Activated naive CD4-positive, alpha-beta T cell (primary cell): ENCODE measurements around the gene STRN4.
"Not testable (repeated sequence)": the region's sequence is repeated elsewhere in the genome, so short reads cannot be mapped to it uniquely, and the experiment has no call there.

ENCODE experiments used
- DNase-seq, 4 experiments: peaks; one replicate each; lab custom pipeline; 2025; lab: John Stamatoyannopoulos, UW

Gene STRN4

DNA sequence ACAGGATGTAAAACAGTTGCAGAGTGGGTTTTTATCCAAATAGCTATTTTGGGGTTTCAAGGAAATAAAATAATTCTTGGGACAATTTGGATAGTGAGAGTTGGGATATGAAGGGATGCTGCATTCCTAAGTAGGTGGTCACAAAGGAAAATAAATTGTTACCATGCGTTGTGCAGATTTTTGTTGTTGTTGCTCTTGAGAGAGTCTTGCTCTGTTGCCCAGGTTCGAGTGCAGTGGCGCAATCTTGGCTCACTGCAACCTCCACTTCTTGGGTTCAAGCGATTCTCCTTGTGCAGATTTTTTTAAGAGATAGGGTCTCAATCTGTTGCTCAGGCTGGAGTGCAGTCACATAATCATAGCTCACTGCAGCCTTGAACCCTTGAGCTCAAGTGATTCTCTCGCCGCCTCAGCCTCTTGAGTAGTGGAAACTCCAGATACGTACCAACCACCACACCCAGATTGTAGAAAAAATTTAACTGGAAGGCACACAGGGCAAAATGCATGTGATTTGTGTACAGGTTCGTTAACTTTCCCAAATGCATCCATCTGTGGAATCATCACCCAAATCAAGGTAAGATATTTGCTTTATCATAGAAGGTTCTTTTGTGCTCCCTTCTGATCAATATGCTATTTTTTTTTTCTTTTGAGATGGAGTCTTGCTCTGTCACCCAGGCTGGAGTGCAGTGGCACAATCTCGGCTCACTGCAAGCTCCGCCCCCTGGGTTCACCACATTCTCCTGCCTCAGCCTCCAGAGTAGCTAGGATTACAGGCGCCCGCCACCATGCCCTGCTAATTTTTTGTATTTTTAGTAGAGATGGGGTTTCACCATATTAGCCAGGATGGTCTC is 26.1 kb upstream of the STRN4 start:
- no peak for DNase-seq

DNA sequence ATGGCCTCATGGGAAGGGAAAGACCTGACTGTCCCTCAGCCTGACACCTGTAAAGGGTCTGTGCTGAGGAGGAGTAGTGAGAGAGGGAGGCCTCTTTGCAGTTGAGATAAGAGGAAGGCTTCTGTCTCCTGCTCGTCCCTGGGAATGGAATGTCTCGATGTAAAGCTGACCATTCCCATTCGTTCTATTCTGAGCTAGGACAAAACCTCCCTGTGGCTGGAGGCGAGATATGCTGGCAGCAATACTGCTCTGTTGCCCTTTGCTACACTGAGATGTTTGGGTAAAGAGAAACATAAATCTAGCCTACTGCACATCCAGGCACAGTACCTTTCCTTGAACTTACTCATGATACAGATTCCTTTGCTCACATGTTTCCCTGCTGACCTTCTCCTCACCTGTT is 22.5 kb upstream of the STRN4 start:
- not testable (repeated sequence) for DNase-seq

DNA sequence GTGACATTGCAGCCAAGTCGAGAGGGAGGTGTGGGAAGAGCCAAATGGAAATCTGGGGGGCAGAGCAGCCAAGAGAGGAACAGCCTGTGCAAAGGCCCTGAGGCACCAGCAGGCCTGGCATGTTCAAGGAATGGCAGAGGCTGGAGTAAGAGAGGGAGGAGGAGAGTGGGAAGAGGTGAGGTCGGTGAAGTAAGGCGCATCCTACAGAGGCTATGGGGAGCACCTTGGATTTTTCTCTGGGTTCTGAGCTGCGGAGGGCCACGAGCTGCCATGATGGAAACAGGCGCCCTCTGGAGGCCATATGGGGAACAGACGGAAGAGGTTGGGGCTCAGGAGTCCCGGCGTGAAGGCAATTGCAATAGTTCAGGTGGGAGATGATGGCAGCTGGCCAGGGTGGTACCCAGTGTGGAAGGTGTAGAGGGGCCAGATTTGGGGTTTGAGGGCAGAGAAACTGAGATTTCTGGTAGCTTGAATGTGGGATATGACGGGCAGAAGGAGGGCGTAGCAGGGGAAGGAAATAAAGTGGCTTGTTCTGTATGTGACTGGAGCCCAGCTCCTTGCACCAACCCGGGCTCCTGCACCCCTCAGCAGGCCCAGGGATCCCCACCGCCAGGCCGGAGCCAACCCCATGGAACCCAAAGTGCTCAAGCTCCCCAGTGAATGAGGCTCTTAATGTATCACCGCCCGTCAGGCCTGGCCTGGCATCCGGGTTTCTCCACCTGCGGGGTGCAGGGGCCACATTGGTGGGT is 20.5 kb upstream of the STRN4 start:
- peak in 2 of 4 experiments; percentile 14 to 31 for DNase-seq

DNA sequence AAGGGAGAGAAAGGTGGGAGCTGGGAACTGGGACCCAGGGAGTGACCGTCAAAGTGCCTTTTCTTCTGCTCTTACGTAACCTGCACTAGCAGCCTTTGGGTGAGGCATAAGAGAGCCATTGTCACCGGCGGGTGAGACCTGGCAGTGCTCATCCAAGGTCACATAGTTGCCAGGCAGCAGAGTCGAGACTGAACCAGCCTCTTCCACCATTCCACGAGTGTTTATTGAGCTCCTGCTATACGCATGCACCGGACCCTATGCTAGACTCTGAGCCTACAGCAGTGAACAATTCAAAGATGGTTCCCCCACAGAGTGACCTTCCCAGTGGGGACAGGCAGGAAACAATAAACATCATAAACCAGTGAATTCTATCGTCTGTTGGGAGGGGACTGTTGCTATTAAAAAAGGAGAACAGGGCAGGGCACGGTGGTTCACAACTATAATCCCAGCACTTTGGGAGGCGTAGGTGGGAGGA is 18.6 kb upstream of the STRN4 start:
- DNase-seq: no peak

DNA sequence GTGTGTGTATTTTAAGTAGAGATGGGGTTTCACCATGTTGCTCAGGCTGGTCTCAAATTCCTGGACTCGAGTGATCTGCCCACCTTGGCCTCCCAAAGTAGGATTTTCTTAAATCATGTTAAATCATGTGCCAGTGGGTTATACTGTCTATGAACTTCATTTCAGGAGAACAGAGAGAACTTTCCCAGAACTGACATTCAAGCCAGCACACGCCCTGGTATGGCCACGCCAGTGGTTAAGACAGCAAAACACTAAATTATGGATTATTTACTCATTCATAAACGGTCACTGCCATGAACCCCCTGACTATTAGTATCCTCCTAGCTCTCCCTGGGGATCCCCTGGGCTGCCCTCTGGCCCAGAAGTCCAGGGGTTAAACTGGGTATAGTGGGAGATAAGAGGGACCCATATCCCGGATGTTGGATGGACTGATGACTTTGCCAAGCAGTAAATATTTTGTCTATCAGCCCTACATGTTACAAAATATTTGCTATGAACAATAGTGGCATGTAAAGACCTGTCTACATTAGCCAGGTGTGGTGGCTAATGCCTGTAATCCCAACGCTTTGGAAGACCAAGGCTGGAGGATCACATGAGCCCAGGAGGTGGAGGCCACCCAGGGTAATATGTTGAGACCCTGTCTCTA is 16.1 kb upstream of the STRN4 start:
- no peak for DNase-seq

DNA sequence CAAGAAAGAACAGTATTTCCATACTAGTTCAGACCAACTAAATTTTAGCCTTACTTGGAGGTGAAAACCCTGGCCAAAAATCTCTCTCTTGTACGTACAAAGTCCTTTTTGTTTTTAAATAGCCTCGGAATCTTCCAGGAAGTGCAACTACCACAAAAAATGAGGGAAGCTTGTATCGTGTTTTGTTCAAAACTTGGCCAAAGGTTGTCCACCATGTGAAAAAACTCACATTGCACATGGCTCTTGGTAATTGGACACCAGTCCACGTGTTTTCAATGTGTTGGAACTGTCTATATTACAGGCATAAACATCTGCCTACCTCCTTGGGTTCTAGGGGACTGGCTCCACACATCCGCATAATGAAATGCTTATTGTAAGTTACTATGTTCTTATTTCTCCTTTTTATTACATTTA is 15.2 kb upstream of the STRN4 start:
- no peak for DNase-seq

DNA sequence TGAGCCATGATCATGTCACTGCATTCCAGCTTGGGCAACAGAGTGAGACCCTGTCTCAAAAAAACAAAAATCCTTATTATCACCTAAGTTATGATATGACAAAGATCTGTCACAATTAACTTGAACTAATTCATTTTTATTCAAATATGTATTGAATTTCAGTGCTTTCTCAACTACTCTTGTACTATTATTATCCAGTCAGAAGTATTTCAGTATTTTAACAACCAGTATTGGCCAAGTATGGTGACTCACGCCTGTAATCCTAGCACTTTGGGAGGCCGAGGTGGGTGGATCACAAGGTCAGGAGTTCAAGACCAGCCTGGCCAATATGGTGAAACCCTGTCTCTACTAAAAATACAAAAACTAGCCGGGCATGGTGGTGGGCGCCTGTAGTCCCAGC is 14.6 kb upstream of the STRN4 start:
- not testable (repeated sequence) for DNase-seq

DNA sequence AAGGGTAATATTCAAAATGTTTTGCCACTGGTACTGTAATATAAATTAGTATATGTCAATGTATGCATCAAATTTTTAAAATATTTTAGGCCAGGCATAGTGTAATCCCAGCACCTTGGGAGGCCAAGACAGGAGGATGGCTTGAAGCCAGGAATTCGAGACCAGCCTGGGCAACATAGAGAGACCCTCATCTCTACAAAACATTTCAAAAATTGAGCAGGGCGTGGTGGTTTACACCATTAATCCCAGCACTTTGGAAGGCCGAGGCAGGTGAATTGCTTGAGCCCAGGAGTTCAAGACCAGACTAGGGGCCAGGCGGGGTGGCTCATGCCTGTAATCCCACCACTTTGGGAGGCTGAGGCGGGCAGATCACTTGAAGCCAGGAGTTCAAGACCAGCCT is 14.1 kb upstream of the STRN4 start:
- DNase-seq: no peak

DNA sequence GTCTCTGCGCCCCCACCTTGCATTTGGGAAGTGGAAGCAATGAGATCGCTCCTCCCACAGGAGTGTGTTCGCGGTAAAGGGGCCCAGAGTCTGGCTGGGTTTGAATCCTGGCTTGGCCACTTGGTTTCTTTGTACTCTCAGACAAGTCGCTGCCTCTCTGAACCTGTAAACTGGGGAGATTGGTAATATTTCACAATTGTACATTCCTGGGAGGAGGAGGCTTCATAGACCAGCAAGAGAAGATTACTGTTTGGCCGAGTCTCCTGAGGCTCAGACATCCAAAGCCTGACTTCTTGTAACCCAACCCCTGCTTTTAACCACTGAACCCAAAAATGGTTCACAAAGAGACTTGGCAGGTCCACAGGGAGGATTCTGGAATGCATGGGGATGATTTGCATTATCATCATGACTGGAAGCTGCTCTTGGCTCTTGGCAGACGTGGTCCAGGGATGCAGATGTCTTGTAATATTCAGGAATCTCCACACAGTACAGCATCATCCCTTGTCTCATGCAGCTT is 13.6 kb upstream of the STRN4 start:
- DNase-seq: no peak

DNA sequence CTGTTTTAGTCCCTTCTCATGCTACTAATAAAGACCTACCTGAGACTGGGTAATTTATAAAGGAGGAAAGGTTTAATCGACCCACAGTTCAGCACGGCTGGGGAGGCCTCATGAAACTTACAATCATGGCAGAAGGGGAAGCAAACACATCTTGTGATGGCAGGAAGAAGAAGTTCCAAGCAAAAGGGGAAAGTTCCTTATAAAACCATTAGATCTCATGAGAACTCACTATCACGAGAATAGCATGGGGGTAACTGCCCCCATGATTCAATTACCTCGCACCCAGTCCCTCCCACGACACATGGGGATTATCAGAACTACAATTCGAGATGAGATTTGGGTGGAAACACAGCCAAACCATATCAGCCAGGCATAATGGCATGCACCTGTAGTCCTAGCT is 13.0 kb upstream of the STRN4 start:
- no peak for DNase-seq

DNA sequence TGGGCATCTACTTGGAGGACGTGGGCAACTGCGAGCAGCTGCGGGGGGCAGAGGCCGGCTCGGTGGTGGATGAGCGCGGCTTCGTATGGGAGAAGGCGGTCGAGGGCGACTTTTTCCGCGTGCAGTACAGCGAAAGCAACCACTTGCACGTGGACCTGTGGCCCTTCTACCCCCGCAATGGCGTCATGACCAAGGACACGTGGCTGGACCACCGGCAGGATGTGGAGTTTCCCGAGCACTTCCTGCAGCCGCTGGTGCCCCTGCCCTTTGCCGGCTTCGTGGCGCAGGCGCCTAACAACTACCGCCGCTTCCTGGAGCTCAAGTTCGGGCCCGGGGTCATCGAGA is 10.3 kb upstream of the STRN4 start:
- DNase-seq: no peak

DNA sequence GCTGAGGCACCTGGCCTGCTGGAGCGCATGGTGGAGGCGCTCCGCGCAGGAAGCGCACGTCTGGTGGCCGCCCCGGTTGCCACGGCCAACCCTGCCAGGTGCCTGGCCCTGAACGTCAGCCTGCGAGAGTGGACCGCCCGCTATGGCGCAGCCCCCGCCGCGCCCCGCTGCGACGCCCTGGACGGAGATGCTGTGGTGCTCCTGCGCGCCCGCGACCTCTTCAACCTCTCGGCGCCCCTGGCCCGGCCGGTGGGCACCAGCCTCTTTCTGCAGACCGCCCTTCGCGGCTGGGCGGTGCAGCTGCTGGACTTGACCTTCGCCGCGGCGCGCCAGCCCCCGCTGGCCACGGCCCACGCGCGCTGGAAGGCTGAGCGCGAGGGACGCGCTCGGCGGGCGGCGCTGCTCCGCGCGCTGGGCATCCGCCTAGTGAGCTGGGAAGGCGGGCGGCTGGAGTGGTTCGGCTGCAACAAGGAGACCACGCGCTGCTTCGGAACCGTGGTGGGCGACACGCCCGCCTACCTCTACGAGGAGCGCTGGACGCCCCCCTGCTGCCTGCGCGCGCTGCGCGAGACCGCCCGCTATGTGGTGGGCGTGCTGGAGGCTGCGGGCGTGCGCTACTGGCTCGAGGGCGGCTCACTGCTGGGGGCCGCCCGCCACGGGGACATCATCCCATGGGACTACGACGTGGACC is 9.7 kb upstream of the STRN4 start:
- DNase-seq: no peak

DNA sequence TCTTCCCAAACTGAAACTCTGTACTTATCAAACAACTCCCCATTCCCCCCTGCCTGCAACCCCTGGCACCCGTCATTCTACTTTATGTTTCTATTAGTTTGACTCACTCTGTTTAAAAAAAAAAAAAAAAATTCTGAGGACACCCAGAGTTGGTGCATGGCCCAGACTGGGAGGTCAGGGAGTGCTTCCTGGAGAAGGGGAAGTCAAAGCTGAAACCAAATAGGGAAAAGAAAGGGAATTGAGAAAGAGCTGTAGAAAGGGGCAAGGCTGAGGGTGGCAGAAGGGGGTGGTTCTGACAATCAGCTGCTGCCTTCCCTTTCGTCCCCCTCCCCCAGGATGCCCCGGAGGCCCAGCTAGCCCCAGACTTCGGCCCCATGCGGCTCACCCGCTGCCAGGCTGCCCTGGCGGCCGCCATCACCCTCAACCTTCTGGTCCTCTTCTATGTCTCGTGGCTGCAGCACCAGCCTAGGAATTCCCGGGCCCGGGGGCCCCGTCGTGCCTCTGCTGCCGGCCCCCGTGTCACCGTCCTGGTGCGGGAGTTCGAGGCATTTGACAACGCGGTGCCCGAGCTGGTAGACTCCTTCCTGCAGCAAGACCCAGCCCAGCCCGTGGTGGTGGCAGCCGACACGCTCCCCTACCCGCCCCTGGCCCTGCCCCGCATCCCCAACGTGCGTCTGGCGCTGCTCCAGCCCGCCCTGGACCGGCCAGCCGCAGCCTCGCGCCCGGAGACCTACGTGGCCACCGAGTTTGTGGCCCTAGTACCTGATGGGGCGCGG is 9.0 kb upstream of the STRN4 start:
- no peak for DNase-seq

DNA sequence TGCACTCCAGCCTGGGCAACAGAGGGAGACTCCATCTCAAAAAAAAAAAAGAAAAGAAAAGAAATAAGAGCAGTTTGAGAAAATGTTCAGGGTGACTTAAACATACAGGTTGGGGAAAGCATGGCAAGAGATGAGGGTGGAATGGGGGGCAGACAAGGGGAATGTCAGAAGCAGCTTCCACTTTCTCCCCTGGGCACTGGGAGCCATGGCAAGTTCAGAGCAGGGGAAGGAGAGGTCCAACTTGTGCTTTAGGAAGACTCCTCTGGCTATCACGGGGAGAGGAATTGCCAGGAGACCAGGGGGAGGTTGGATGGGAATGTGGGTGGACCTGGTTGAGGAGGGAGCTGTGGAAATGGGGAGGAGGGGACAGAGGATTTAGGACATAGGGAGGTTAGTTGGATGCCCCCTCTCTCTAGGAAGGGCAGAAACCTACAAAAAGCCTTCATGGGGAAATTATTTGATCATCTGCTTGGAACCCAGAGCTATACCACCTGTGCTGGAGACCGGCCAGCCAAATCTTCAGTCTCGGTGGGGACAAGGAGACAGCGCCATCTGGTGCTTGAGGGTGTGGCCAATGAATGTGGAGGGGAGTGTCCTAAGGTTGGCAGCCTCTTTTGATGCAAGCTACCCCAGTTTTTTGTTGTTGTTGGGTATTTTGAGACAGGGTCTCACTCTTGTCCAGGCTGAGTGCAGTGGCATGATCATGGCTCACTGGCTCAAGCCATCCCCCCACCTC is 7.3 kb upstream of the STRN4 start:
- peak in 3 of 4 experiments; percentile 12 to 53 (median 43) for DNase-seq

DNA sequence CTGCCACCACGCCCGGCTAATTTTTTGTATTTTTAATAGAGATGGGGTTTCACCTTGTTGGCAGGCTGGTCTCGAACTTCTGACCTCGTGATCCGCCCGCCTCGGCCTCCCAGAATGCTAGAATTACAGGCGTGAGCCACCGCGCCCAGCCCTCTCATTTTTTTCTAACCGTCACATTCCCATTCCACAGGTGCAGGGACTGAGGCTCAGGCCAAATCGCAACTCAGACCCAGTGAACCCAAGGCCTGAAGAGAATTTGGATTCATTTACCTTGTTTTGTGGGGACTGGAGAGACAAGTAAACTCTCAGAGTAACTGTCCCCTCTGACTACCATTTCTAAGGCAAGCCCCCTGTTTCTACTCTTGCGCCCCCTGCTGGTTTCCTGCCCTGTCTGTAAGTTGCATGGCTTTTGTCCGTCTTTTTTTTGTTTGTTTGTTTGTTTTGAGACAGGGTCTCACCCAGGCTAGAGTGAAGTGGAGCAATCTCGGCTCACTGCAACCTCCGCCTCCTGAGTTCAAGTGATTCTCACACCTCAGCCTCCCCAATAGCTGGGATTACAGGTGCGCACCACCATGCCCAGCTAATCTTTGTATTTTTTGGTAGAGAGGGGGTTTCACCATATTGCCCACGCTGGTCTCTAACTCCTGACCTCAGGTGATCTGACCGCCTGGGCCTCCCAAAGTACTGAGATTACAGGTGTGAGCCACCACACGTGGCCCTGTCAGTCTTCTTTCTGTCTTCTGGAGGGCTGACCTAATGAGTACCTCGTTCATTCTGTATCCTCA is 2.3 kb upstream of the STRN4 start:
- DNase-seq: peak in 3 of 4 experiments; percentile 53 to 66 (median 60)

DNA sequence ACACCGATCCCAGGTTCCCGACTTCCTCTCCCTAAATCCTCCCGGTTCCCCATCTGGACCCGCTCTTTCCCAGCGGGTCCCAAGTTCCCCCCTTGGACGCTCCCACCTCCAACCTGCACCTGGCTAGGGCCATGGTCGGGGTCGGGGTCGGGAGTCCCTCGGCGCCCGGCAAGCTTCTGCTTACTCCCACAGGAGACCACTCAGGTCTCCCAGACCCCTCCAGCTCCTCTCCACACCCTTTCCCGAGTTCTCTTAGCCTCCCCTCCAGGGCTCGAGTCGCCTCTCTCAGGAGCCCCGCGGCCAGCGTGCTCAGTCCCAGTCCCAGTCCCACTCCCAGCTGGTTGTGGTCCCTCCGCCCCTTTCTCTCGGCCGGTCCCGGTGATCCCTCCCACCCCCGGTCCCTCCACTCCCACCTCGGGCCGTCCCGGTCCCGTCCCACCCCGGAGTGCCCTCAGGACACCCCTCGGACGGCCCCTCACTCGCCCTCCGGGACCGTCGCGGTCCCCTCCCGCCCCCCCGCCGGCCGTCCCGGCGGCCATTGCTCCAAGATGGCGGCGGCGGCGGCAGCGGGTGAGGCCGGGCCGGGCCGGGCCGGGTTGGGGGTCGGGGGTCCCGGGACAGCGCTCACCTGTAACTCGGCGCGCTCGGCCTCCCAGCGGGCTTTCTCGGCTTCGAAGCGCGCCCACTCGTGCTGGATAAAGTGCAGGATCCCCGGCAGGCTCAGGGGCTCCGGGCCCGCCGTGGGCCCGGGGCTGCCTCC is 549 bp downstream of the STRN4 start, which contains the start of gene FKRP:
Gene FKRP (plus strand): TSS at position 537 of the 760 bp plus-strand sequence. CDS start 9,394 bp downstream, outside the sequence.
- DNase-seq: peak in 1 of 4 experiments; percentile 32

DNA sequence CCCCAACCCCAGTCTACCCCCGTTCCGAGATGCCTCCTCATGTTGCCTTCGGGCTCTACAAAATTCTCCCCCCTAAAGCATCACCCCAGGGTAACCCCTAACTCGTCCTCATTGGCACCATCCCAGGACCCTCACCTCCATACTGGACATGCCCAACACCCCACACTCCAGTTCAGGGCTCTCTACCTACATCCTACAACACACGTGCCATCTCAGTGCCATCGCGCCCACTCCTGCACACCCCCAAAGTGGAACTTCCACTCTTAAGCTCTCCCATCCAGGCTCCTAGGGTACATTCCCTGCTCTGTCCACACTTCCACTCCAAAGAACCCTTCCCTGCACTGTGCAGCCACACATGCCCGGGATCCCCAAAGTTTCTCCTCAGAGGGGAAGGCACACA is 1.2 kb downstream of the STRN4 start:
- DNase-seq: no peak

DNA sequence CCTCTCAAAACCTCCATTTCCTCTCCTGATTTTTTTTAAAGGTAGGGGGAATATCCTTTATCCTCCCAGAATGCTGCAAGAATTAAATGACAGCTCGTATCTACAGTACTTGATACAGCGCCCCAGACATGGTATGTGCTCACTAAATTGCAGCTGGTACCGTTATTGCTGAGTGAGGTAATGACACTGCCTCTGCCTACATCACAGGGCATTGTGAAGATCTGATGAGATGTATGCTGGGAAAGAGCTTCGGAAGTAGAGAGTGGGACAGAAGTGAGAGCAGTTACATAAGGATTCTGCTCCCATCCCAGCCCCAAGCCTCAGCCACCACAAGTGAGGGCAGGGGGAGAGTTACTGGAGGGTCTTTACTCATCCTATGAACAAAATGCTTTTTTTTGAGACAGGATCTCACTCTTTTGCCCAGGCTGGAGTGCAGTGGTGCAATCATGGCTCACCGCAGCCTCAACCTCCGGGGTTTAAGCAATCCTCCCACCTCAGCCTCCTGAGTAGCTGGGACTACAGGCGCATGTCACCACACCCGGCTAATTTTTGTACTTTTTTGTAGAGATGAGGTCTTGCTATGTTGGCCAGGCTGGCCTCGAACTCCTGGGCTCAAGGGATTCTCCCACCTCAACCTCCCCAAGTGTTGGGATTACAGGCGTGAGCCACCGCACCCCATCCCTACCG is 2.1 kb downstream of the STRN4 start:
- no peak for DNase-seq
